Endometrial microvascular endothelial cells (primary cell): ENCODE results near the gene DNAI2. TPM values are rescaled to one million over a fixed set of nuclear protein-coding genes. Genes with fewer than 3 reads are reported as not detected.

Experiments
- in situ Hi-C: cut with HindIII; loops from 2 replicates; pipeline ENCODE4 v1.10.0; 2017; ENCODE audit warnings: low sequenced_read_pairs, low pct_unique_long_range_greater_than_20kb; ENCODE audit errors: inconsistent ontology term
- total RNA-seq: library from RNA; depleted of rRNA; stranded (reverse); fragments of >200 nt; gene quantifications from one replicate; pipeline ENCODE4 v1.2.3, GENCODE V29; 2015; ENCODE audit errors: inconsistent ontology term

Gene DNAI2
- total RNA-seq, 1 donor from 2014 or later = not detected

DNA sequence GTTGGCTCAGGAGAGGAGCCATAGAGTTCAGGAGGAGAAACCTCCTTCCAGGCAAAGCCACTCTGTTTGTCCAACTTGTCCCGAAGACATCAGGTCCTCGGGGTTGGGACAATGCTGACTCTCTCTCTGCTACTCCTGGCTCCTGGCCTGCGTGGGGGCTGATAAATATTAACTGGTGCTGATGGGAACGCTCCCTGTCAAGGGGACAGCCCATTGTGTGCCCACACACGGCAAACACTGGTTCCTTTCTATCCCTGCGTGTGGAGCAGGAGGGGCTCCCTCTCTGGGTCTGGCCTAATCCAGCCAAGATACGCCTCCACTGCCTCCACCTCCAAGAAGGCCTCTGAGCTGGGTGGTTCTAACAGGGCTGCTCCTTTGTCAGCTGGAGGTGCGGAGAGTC is 56.4 kb downstream of the DNAI2 start:
- in situ Hi-C loops = no loop called here

DNA sequence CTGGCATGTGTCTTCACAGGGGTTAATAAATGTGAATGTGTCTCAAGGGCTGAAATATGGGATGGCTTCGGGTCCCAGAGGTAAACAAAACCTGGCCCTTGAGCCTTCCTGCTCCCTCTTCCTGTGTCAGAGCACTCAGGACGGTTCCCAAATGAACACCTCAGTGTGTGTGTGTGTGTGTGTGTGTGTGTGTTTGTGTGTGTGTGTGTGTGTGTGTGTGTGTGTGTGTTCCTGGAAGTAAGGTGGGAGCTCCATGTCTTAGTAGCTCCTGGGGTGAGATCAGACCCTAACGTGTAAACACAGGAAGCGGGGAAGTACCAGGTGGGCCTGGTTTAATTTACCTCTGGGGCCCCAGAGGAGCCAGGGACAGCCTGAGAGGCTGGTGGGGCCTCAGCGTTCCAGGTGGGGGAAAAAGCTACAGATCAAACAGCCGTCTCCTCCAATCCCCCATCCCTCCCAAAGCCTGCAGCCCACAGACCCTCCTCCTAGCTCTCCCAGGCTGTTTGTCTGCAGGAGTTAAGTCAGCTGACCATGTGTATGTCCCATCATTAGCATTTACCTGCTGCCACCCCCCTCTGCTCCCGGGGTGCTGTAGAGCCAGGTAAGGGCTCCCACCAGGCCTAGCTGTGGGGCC is 58.1 kb downstream of the DNAI2 start:
- in situ Hi-C loops = no loop called here

DNA sequence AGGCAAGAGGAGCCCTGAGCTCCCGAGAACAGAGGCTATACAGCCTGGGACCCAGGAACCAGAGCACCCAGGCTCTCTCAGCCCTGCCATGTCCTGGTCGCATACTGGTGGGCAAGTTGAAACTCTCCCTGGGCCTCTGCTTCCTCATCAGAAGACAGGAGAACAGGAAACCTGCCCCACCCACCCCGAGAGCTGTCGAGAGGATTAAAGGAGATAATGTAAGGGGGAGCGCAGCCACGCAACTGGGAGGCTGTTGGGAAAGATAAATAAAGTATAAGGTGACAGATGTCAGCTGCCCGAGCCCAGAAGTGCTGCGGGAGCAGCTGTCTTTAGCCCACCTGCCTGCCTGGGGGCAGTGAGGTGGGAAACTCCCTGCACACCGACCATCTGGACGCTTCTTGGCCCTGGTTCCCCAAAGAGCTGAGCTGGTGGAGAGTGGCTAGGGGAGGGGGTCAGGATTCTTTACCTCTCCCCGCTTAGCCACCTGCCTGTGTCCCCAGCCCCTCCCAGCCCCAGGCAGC is 58.8 kb downstream of the DNAI2 start:
- in situ Hi-C loops = no loop called here

DNA sequence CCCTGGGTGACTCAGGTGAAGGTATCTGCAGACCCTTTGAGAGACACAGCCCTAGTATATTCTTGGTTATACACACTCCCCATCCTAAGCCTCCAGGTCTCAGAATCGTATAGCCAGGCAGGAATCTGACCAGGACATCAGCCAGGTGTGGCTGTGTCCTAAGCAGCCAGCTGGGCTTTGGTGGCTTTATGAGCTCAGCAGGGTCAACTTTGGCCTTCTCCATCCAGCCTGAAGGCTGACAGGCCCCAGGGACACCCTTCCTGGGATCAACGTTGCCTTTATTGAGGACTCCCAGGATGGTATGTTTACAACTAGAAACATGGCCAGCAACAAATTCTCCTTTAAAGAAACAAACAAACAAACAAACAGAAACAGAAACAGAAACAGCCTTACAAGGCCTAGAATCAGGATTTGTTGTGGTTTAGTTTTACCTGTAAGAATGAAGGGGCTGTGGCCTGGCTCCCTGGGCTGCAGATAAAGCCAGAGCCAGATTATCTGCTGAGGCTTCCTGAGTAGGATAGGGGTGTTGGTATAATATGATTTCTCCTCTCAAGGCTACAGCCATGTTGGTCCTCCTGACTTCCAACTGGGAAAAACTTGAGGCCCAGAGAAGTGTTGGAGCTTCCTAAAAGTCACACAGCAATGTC is 60.5 kb downstream of the DNAI2 start:
- in situ Hi-C loops = no loop called here

DNA sequence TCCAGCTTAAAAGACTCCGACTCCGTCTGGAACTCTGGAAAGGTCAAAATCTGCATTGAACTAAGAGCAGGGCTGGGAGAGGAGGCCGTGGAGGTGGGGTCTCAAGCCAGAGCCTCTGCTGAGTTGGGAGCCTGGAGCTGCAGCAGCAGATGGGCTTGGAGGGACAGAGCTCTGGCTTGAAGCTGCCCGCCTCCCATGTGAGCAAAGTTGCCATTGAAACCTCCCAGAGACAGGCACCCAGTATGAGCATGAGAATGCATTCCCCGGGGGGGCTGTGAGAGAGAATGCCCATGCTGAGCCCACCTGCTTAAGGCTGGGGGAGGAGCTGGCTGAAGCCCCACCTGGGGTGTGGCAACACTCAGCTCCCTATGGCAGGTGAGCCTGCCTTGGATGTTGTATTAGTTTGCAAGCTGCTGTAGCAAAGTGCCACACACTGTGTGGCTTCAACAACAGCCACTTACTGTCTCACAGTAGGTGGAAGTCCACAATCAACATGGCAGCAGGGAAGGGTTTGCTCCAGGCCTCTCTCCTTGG is 61.6 kb downstream of the DNAI2 start:
- in situ Hi-C loops = no loop called here

DNA sequence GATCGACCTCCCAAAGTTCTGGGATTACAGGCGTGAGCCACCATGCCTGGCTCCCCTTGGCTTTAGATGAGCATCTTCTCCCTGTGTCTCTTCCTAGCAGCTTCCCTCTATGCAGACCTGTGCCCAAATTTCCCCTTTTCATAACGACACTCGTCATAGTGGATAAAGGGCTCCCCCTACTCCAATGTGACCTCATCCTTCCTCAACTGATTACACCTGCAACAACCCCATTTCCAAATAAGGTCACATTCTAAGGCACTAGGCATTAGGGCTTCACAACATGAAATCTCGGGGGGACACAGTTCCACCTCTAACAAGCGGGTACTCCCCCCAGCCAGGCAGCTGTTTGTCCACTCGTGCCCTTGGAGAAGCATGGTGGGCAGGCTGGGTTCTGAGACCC is 62.3 kb downstream of the DNAI2 start:
- in situ Hi-C loops = no loop called here

DNA sequence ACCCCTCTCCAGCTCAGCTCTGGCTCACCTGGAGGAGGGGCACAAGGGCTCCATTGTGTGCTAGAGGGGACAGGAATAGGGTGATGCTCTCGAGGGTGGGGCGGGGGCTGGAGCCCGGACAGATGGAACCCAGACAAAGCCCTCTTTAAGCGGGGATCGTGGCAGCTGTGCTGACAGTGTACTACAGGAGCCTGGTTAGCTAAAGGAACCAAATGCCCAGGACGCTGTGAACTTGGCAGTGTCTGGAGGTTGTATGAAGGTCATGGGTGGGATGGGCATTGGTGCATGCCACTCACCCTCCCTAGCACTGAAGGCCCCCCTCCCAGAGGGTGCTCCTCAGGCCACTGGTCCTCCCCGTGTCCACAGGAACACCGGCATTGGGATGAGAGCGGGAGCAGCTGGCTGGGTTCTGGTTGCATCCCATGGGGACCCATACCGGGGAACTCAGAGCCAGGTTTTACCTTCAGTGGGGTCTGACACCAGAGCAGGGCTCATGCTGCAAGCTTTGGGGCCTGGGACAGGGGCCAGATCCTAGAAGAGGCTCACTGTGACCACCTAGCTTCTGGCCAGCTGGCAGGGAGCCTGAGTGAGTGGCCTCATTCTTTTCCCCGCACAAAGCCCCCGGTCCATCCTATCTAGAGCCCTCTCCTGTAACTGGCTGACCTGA is 63.9 kb downstream of the DNAI2 start:
- in situ Hi-C loops = no loop called here

DNA sequence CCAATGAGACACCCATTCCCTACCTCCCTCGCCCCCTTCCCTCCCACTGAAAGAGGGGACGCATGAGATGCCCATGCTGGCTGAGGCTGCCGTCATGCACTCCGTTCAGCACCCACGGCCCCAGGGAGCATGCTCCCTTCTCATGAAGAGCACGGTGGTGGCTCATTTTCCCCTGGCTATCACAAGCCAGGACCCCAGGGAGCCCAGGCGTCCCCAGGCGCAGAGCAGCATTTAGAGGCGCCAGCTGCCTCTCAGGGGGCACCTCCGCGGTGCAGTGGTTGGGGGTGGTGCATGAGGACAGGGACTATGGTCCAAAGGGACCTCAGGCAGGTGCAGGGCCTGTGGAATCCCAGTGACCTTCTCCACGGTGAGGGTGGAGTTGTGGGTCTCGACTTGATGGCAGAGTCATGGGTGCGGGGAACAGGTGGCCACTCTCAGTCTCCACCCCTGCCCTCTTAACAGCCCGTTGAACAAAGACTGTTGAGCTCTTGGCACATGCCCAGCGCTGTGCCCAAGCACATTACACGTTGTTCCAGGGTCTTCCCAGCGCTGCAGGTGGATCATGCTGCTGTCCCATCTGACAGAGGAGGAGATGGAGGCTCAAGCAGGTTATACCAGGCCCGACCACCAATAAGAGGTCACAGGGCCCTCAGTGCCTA is 65.6 kb downstream of the DNAI2 start:
- in situ Hi-C loops = no loop called here

DNA sequence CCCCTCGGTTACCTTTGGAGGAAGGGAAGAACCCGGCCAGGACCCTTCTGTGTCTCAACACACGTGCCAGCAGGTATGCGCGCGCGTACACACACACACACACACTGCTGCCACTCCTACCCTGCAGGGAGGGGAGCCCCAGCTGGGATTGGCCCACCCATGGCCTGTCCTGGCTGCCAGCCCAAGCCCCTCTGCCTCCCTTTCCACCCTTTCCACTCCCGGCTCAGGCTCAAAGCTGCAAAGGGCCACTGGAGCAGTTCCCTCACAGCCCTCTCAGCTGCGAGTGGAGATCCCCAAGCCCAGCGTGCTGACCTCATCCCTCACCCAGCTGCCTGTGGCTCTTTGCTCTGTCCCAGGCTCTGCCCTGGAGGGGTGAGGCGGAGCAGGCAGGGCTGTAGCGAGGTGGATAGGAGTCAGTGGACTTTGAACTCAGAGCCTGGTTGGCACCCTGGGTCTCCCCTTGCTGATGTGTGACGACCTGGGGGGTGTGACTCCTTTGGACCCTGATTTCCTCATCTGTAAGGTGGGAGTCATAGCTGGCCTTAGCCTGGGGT is 66.5 kb downstream of the DNAI2 start:
- in situ Hi-C loops = no loop called here

DNA sequence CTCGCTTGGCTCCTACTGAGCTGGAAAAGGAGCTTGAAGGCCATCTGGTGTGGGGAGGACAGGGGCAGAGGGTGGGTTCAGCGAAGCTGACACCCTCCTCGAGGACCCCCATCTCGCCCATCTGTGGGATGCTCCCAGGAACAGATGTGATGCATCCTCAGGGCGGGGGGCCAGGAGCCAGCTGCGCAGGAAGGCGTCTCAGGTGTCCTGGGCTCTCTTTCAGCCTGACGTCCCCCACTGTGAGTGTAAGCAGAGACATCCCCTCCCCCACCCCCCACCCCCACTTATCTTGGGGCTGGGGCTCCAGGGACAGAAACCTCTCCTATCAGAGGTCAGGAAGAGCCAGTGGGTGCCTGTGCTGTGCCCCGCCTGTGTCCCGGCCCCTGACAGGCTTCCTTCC is 68.2 kb downstream of the DNAI2 start:
- in situ Hi-C loops = no loop called here

DNA sequence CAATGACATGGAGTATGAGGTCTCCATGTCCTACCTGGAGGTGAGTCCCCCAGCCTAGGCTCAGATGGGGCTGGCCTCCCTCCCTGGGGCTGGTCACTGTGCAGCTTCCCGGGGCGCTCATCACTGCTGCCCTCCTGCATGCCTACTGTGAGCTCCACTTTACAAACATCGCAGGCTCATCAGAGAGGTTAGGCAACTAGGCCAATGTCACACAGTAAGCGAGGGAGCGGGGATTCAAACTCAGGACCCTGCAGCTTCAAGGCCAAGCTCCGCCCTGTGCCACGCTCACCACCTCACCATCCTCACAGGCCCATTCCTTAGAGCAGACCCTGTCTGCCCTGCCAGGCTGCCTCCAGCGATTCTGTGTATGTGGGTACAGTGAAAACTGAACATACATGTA is 69.1 kb downstream of the DNAI2 start:
- in situ Hi-C loops = no loop called here

DNA sequence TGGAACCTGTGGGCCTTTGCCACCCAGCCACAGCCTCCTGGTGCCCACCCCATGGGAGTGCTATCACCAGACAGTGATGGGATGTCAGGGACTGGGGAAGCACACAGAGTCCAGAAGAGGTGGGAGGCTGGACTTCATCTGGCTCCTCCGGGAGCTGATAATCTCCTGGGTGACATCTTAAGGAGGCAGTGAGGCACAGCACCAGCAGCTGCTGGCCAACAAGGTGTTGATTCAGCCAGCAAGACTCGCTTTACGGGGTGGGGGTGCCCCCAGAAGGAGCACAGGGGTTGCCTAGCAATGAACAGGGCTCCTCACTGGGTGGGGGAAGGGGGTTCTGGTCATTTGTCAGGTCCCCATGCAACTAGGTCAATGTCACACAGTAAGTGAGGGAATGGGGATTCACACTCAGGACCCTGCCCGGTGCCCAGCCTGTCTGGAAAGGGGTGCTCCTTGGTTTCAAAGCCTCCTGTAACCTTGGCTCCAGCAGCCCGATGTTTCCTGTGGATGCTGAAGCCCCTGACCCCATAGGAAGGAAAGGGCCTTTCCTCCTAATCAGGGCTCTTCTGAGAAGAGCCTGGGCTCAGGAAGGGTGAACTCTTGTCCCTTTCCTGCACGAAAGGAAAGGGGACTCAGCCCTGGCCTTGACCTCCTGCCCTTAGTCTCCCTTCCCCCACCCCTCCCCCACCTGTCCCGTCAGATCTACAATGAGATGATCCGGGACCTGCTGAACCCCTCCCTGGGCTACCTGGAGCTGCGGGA is 69.7 kb downstream of the DNAI2 start:
- in situ Hi-C loops = no loop called here

DNA sequence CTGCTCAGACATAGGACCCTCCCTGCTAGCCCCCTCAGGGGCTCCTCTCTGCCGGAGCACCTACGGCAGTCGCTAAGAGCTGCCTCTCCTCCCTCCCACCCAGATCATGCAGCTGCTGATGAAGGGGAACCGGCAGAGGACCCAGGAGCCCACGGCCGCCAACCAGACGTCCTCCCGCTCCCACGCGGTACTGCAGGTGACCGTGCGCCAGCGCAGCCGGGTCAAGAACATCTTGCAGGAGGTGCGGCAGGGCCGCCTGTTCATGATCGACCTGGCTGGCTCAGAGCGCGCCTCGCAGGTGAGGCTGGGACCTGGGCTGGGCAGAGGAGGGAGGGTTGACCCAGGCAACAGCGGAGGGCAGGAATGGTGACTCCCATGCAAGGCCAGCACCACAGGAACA is 70.6 kb downstream of the DNAI2 start:
- in situ Hi-C loops = no loop called here

DNA sequence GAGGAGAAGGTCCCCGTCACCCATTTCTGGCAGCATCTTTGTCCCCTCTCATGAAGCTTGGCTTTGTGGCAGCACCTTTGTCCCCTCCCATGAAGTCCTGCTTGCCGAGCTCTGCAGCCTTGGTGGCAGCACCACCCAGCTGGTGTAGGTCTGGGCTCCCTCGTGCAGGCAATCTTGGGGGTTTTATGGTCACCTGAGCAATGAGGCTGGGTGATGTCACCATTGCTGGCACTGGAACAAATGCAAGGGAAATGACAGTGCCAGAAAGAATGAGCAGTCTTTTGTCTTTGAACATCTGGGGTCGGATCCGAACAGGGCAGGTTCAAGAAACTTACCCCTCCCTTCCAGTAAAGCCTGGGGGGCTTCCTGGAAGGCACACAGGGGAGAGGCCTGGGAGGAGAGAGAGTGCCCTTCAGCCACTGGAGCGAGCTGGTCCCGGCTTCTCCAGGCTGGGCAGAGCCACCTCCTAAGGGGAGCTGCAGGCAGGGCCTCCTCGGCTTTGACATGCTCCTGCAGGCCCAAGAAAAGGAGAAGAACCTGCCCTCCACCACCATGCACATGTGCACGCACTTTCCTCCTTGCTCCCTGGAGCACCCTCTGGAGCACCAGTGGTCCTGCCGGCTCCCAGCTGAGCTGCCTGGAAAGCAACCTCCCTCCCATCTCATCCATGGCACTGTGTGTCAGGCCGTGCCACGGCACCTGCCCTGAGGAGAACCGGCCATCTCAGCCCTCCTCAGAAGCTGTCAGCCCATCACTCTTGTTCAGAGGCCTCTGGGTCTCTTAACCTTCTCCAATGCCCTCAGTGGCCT is 71.6 kb downstream of the DNAI2 start:
- in situ Hi-C loops = no loop called here

DNA sequence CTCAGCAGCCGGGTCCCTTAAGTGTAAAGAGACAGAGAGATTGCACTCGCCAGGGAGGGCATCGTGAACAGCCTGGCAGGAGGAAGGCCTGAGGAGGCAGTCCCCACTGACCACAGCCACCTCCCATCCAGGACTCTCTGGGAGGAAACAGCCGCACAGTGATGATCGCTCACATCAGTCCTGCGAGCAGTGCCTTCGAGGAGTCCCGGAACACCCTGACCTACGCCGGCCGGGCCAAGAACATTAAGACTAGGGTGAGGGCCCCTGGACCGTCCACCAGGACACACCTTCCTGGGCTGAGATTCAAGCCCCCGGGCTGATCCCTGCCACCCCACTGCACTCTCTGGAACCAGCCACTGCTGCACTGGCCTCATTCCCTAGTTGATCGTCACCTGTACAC is 73.6 kb downstream of the DNAI2 start:
- in situ Hi-C loops = no loop called here

DNA sequence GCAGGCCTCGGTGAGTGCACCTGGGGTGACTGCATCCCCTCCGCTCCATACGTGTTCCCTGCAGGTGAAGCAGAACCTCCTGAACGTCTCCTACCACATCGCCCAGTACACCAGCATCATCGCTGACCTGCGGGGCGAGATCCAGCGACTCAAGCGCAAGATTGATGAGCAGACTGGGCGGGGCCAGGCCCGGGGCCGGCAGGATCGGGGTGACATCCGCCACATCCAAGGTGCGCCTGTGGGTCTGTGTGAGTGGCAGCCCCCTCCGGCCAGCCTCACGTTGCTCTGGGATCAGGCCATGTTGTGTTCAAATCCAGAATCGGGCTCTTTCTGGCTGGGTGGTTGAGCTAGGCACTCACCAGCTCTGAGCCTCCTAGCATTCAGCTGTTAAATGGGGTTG is 75.1 kb downstream of the DNAI2 start:
- in situ Hi-C loops = no loop called here

DNA sequence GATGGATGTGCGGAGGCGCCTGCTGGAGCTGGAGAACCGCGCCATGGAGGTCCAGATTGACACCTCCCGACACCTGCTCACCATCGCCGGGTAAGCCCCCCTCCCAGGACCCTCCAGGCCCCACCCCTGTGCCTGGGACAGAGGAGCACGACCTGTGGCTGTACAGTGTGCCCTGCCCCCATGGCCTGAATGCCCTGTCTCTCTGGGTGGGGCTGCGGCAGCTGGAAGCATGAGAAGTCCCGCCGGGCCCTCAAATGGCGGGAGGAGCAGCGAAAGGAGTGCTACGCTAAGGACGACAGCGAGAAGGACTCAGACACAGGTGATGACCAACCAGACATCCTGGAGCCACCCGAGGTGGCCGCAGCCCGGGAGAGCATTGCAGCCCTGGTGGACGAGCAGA is 76.5 kb downstream of the DNAI2 start:
- in situ Hi-C loops = no loop called here
